ENCODE data around the gene SUPT20HL2.

DNA sequence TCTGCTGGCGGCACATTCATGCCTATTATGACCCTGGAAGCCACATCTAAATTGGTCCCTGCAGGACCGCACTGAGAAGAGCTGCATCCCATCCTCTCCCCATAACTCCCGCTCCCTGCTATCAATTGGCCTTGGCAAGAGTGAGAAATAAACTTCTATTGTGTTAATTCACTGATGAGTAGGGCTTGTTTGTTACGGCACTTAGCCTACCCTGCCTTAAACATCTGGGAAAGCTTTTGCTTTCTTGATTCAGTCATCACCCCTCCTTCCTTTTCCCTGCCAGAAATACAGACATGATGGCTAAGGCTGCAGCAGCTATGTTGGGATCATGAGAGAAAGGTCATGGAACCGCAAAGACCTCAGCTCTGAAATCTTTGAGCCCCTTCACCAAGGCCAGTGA is 36.5 kb downstream of the SUPT20HL2 start:
- TF ChIP-seq, protein P1, sequence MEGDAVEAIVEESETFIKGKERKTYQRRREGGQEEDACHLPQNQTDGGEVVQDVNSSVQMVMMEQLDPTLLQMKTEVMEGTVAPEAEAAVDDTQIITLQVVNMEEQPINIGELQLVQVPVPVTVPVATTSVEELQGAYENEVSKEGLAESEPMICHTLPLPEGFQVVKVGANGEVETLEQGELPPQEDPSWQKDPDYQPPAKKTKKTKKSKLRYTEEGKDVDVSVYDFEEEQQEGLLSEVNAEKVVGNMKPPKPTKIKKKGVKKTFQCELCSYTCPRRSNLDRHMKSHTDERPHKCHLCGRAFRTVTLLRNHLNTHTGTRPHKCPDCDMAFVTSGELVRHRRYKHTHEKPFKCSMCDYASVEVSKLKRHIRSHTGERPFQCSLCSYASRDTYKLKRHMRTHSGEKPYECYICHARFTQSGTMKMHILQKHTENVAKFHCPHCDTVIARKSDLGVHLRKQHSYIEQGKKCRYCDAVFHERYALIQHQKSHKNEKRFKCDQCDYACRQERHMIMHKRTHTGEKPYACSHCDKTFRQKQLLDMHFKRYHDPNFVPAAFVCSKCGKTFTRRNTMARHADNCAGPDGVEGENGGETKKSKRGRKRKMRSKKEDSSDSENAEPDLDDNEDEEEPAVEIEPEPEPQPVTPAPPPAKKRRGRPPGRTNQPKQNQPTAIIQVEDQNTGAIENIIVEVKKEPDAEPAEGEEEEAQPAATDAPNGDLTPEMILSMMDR (IDR thresholded peaks at IDR 0.05): no peak
- no peak for TF ChIP-seq EZH2 (IDR thresholded peaks at IDR 0.05; ENCODE audit: borderline replicate concordance, insufficient read depth, low read depth, low read length, poor library complexity, severe bottlenecking)
